ENCODE measurements around the gene VAX1.

The VAX1 gene

DNA sequence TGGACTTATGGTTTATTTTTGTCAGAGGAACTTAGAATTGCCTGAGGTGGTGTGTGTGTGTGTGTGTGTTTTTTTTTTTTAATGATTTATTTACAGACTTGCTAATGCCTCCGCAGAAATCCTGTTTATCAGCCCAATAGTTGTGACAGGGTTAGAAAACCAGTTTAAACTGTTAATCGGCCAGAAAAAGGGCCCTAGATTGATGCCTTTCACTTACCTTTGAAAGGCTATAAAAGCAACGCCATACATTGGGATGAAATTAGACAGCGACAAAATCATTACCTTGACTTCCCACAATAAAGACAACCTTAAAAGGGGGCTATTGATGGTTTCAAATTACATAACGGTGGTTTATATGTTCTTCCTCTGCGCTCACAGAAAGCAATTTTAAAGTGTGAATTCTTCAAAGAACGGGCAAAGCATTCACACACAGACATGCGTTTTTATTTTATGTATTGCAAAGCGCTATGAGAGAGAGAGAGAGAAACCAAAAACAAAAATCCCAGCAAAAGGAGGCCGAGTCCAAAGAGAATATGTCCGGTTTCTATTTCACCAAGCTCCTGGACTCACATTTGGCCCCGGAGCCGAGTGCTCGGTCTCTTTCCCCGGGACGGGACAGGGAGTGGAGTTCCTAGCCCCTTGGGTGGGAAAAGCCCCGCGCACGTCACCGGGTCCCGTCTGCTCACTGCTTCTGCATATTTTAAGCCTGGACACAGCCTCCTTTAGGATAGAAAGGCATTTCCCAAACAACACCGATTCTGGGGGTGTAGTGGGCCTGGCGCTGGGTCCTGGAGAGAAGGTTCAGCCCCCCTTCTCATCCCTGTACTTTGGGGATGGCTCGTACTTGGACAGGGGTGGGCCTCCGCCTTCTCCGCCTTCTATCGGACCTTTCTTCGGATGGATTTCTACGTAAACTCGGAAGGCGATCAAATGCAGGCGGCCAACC lies 26.8 kb upstream of the VAX1 start:
- ChIA-PET CTCF (interaction anchor here (0.5 to 18.6 kb wide), 13 partner anchors 8 to 371 kb away, joined by 3 to 471 read pairs (median 3); no protein-coding TSS in a partner anchor), POLR2A (interaction anchor here (1.4 kb wide), 1 partner anchor 10 kb away, joined by 4 read pairs; no protein-coding TSS in a partner anchor)
- Histone ChIP-seq H3K9me3 (ENCODE audit: control insufficient read depth, insufficient read depth, low read depth, low read length) (no peaks in the 10 kb centered on the region), H3K27ac (ENCODE audit: extremely low read depth, low read depth, low read length) (no peak overlapping the region), H3K4me3 (ENCODE audit: low read depth, low read length) (no peak overlapping the region), H3K36me3 (ENCODE audit: control insufficient read depth in 2 of 2, insufficient read depth in 1 of 2, low read length in 2 of 2) (no peaks in the 10 kb centered on the region), H3K4me1 (ENCODE audit: control insufficient read depth, insufficient read depth, low read length) (peaks cover 3% of the 10 kb centered on the region; the same call in 1 of the 2 replicates)
- no peak for TF ChIP-seq EGR2 (tag by site-specific recombination; IDR thresholded peaks at IDR 0.05; ENCODE audit: low read depth)
- TF ChIP-seq, protein P1, sequence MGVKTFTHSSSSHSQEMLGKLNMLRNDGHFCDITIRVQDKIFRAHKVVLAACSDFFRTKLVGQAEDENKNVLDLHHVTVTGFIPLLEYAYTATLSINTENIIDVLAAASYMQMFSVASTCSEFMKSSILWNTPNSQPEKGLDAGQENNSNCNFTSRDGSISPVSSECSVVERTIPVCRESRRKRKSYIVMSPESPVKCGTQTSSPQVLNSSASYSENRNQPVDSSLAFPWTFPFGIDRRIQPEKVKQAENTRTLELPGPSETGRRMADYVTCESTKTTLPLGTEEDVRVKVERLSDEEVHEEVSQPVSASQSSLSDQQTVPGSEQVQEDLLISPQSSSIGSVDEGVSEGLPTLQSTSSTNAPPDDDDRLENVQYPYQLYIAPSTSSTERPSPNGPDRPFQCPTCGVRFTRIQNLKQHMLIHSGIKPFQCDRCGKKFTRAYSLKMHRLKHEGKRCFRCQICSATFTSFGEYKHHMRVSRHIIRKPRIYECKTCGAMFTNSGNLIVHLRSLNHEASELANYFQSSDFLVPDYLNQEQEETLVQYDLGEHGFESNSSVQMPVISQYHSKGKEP (tag by site-specific recombination; IDR thresholded peaks at IDR 0.05), result no peak

- Histone ChIP-seq H3K4me1 (ENCODE audit: control insufficient read depth, insufficient read depth, low read length) (peaks cover 9% of the 10 kb centered on the region), H3K9me3 (ENCODE audit: control insufficient read depth, insufficient read depth, low read depth, low read length) (no peaks in the 10 kb centered on the region), H3K27ac (ENCODE audit: extremely low read depth, low read depth, low read length) (no peak overlapping the region), H3K36me3 (ENCODE audit: control insufficient read depth in 2 of 2, insufficient read depth in 1 of 2, low read length in 2 of 2) (no peaks in the 10 kb centered on the region), H3K4me3 (ENCODE audit: low read depth, low read length) (no peak overlapping the region)
- ChIA-PET POLR2A (interaction anchor here (1.0 kb wide), 1 partner anchor 159 kb away, joined by 5 read pairs; the partner anchor contains the start of gene SHTN1), CTCF (interaction anchor here (0.6 to 18.6 kb wide), 9 partner anchors 11 to 506 kb away, joined by 3 to 471 read pairs (median 3); no protein-coding TSS in a partner anchor)
- TF ChIP-seq ZNF214 (tag by site-specific recombination; IDR thresholded peaks at IDR 0.05; ENCODE audit: borderline replicate concordance) (no peak), TCF7L2 (IDR thresholded peaks at IDR 0.05; ENCODE audit: borderline replicate concordance, low read depth, low read length) (no peak), PRDM10 (tag by site-specific recombination; IDR thresholded peaks at IDR 0.05) (0 out of 2 replicates have a peak, but pooled peaks have one; percentile 15), ZNF510 (tag by site-specific recombination; IDR thresholded peaks at IDR 0.05; ENCODE audit: insufficient replicate concordance) (no peak), ZNF560 (tag by site-specific recombination; IDR thresholded peaks at IDR 0.05; ENCODE audit: borderline replicate concordance) (no peak), ZNF114 (tag by site-specific recombination; IDR thresholded peaks at IDR 0.05) (no peak), SP7 (tag by site-specific recombination; IDR thresholded peaks at IDR 0.05) (no peak)
Observed at GRCh38 chr10:117163954-117164548, 26.0 kb upstream of the VAX1 start.

- Histone ChIP-seq H3K9me3 (ENCODE audit: control insufficient read depth, insufficient read depth, low read depth, low read length) (no peaks in the 10 kb centered on the region), H3K4me3 (ENCODE audit: low read depth, low read length) (peak overlapping the region; percentile 51), H3K36me3 (ENCODE audit: control insufficient read depth in 2 of 2, insufficient read depth in 1 of 2, low read length in 2 of 2) (no peaks in the 10 kb centered on the region), H3K27ac (ENCODE audit: extremely low read depth, low read depth, low read length) (no peak overlapping the region; the same call in 1 of the 2 replicates), H3K4me1 (ENCODE audit: control insufficient read depth, insufficient read depth, low read length) (peaks cover 9% of the 10 kb centered on the region)
- CTCF ChIA-PET, result interaction anchor here (0.6 to 18.6 kb wide), 7 partner anchors 12 to 507 kb away, joined by 3 to 471 read pairs (median 3); no protein-coding TSS in a partner anchor
- POLR2A ChIA-PET, result interaction anchor here (1.0 kb wide), 1 partner anchor 158 kb away, joined by 5 read pairs; the partner anchor contains the start of gene SHTN1
- TF ChIP-seq YY2 (tag by site-specific recombination; IDR thresholded peaks at IDR 0.05) (no peak), ZNF26 (tag by site-specific recombination; IDR thresholded peaks at IDR 0.05) (no peak), ZNF624 (tag by site-specific recombination; IDR thresholded peaks at IDR 0.05) (no peak), ZFHX2 (tag by site-specific recombination; conservative IDR thresholded peaks at IDR 0.05) (peak; percentile 40; the same call in 1 of the 2 replicates), OVOL3 (tag by site-specific recombination; IDR thresholded peaks at IDR 0.05) (no peak)
- TF ChIP-seq, protein P2, sequence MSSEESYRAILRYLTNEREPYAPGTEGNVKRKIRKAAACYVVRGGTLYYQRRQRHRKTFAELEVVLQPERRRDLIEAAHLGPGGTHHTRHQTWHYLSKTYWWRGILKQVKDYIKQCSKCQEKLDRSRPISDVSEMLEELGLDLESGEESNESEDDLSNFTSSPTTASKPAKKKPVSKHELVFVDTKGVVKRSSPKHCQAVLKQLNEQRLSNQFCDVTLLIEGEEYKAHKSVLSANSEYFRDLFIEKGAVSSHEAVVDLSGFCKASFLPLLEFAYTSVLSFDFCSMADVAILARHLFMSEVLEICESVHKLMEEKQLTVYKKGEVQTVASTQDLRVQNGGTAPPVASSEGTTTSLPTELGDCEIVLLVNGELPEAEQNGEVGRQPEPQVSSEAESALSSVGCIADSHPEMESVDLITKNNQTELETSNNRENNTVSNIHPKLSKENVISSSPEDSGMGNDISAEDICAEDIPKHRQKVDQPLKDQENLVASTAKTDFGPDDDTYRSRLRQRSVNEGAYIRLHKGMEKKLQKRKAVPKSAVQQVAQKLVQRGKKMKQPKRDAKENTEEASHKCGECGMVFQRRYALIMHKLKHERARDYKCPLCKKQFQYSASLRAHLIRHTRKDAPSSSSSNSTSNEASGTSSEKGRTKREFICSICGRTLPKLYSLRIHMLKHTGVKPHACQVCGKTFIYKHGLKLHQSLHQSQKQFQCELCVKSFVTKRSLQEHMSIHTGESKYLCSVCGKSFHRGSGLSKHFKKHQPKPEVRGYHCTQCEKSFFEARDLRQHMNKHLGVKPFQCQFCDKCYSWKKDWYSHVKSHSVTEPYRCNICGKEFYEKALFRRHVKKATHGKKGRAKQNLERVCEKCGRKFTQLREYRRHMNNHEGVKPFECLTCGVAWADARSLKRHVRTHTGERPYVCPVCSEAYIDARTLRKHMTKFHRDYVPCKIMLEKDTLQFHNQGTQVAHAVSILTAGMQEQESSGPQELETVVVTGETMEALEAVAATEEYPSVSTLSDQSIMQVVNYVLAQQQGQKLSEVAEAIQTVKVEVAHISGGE (tag by site-specific recombination; conservative IDR thresholded peaks at IDR 0.05; ENCODE audit: low read depth), result 0 out of 2 replicates have a peak, but pooled peaks have one; percentile 3
Observed at GRCh38 chr10:117163061-117163953, 25.2 kb upstream of the VAX1 start.
